ENCODE data around the gene NATD1.

GRCh38 chr17:21245639-21246084, 7.5 kb downstream of the NATD1 start:
- TF ChIP-seq CTCF (IDR thresholded peaks at IDR 0.05), result no peak
- TF ChIP-seq SMC3 (IDR thresholded peaks at IDR 0.05), result no peak
- no peak for TF ChIP-seq PBX3 (IDR thresholded peaks at IDR 0.05)

Measured in A549 (cell line).